Activated T-cell treated with anti-CD3 and anti-CD28 coated beads, Interleukin-2, amount 50 U/mL, for 72 hours (primary cell): ENCODE measurements around the gene ATXN7L1. TPM values are rescaled to one million over a fixed set of nuclear protein-coding genes. Genes with fewer than 3 reads are reported as not detected.
"Not testable (repeated sequence)": the region's sequence is repeated elsewhere in the genome, so short reads cannot be mapped to it uniquely, and the experiment has no call there.

Experiments
- ATAC-seq, 2 donors: fragments of 150-1000 bp; cut with Tn5 transposase; replicated peaks in 1 of 2; 2 replicates each; pipeline ENCODE4 v1.10.0; 2021; ENCODE audit warnings: moderate library complexity in 2 of 2, mild to moderate bottlenecking in 1 of 2
- DNase-seq, 2 donors: peaks; one replicate each; pipeline ENCODE4 v3.0.0; 2021 to 2022; ENCODE audit warnings: mixed read lengths in 1 of 2
- H3K27ac Mint-ChIP-seq: one replicate; pipeline ENCODE4 v1.8.0; 2022; ENCODE audit warnings: mild to moderate bottlenecking, moderate library complexity, mixed read lengths
- H3K27me3 Mint-ChIP-seq: one replicate; pipeline ENCODE4 v1.8.0; 2022; ENCODE audit warnings: low read depth, mixed read lengths
- H3K36me3 Mint-ChIP-seq, 2 donors: one replicate each; pipeline ENCODE4 v1.8.0; 2022; ENCODE audit warnings: mixed read lengths in 2 of 2, mild to moderate bottlenecking in 1 of 2; ENCODE audit not compliant: insufficient read depth in 2 of 2
- H3K4me1 Mint-ChIP-seq: one replicate; pipeline ENCODE4 v1.8.0; 2022; ENCODE audit warnings: low read depth, mixed read lengths
- H3K4me3 Mint-ChIP-seq, 2 donors: one replicate each; pipeline ENCODE4 v1.8.0; 2022; ENCODE audit warnings: mild to moderate bottlenecking in 2 of 2, mixed read lengths in 2 of 2, moderate library complexity in 2 of 2
- H3K9me3 Mint-ChIP-seq, 2 donors: one replicate each; pipeline ENCODE4 v1.8.0; 2022; ENCODE audit warnings: mixed read lengths in 2 of 2
- total RNA-seq, 2 donors: library from RNA; stranded (reverse); gene quantifications; one replicate each; pipeline ENCODE4 v1.2.3, GENCODE V29; 2022

ATXN7L1 gene
- total RNA-seq, 2 donors from 2014 or later = 11.6 to 12.5 TPM

DNA sequence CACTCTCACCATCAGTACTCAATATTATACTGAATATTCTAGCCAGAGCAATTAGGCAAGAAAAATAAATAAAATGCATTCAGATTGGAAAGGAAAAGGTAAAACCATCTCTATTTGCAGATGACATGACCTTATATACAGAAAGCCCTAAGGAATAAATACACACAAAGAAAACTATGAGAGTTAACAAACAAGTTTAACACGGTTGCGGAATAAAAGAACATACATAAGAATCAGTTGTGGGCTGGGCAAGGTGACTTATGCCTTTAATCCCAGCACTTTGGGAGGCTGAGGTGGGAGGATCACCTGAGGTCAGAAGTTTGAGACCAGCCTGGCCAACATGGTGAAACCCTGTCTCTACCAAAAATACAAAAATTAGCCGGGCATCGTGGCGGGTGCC lies 31.7 kb downstream of the ATXN7L1 start:
- H3K9me3 Mint-ChIP-seq, H3K27me3 Mint-ChIP-seq, DNase-seq, H3K27ac Mint-ChIP-seq, ATAC-seq, H3K36me3 Mint-ChIP-seq, H3K4me3 Mint-ChIP-seq: not testable (repeated sequence)
- peaks cover 18% of the 10 kb centered on the region for H3K4me1 Mint-ChIP-seq

DNA sequence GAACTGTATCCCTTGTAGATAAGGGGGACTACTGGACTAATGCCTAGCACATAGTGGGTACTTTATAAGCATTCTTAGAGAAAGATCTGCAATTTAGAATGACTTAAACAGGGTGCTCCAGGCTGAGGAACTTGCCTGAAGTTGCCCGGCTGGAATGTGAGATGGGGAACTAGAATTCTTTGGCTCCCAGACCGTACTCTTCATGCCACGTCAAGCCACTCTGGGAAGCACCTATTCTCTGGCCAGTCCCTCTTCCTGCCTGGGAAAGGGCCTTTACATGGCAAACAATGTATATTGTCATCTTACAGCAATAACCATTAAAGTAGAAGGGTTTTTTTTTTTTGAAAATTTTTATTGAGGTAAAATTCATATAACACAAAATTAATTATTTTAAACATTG lies 34.5 kb downstream of the ATXN7L1 start:
- Mint-ChIP-seq H3K36me3 (peaks cover 0 to 6% of the 10 kb centered on the region in 2 donors), H3K4me1 (peaks cover 6% of the 10 kb centered on the region), H3K4me3 (no peak overlapping the region), H3K27me3 (no peaks in the 10 kb centered on the region), H3K9me3 (peaks cover 0 to 4% of the 10 kb centered on the region in 2 donors), H3K27ac (no peak overlapping the region)
- no peak for DNase-seq
- ATAC-seq = no peak

DNA sequence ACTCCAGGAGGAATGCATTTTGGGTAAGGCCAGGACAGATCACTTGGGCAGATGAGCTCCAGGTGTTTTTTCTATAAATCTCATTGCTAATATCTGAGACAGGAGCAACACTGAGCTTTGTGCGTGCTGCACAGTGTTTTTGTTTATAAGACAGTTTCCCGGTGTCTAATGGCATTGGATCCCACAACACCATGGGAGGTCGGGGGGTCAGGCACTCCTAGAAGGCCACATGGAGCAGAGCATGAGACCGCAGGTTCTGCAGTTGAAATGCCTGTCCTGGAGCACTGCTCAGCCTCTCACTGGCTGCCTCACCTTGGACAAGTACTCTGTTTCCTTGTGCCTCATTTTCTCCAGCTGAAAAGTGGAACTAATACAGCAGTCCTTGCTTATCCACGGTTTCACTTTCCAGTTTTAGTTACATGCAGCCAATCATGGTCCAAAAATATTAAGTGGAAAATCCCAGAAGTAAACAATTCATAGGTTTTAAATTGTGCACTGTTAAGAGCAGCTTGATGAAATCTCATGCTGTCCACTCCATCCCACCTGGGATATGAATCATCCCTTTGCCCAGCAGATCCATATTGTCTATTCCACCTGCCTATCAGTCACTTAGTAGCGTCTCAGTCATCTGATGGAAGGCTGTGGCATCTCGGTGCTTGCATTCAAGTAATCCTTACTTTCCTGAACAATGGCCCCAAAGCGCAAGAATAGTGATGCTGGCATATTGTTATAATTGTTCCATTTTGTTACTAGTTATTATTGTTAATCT lies 35.2 kb downstream of the ATXN7L1 start:
- Mint-ChIP-seq H3K4me1 (no peaks in the 10 kb centered on the region), H3K4me3 (no peak overlapping the region)

DNA sequence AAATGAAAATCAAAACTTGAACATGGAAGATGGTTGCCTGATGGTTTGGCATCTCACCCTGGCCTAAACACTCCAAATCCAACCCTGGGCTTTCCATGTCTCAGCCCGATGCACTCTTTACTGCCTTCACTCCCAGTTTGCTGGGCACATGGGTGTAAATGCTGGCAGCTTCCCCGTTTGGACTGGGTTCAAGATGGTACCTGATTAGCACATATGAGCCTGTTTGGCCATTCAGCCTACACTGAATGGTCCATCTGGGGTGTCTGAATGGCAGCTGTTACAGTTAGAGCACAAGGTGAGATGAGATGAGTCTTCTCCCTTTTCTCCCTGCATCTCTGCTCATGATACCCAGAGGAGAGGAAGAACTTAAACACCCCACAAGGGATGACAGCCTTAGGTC lies 37.1 kb downstream of the ATXN7L1 start:
- Mint-ChIP-seq H3K9me3 (no peaks in the 10 kb centered on the region), H3K4me3 (no peak overlapping the region), H3K27me3 (no peaks in the 10 kb centered on the region), H3K4me1 (no peaks in the 10 kb centered on the region), H3K27ac (no peak overlapping the region), H3K36me3 (peaks cover 0 to under 1% of the 10 kb centered on the region in 2 donors)
- no peak for ATAC-seq
- DNase-seq = no peak

More for the DNA sequence above, 35.2 kb downstream of the ATXN7L1 start:
- no peaks in the 10 kb centered on the region for H3K27me3 Mint-ChIP-seq
- H3K36me3 Mint-ChIP-seq = peaks cover 0 to 6% of the 10 kb centered on the region in 2 donors
- peaks cover 0 to 3% of the 10 kb centered on the region in 2 donors for H3K9me3 Mint-ChIP-seq
- DNase-seq = no peak
- no peak for ATAC-seq
- H3K27ac Mint-ChIP-seq = no peak overlapping the region

DNA sequence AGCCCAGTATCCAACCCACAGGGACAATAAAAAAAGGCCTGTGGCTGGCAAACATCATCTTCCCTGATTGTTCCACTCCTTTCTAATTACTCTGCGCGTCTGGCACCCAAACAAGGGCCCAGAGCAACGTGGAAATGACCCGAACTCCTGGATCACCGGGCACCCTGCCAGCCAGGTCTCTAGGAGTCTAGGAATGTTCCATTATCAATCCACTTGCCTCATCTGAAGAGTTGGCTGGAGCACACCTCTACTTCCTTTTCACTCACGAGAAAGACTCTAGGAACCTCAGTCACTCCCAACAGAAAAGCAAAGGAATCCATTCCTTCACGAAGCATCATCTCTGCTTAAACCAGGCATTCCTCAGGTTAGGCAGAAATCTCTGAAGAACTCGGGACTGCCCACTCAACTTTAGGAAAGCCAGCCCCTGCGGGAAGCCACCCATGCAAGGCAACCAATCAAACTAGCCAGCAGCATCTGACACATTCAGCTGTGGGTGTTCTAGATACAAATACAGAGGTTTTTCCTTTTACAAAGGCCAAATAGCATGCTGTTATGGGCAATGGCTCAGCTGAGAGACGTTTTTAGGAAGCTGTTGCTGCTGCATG lies 37.7 kb downstream of the ATXN7L1 start:
- Mint-ChIP-seq H3K9me3 (no peaks in the 10 kb centered on the region), H3K4me1 (no peaks in the 10 kb centered on the region), H3K4me3 (no peak overlapping the region), H3K27ac (no peak overlapping the region), H3K27me3 (no peaks in the 10 kb centered on the region), H3K36me3 (no peaks in the 10 kb centered on the region)
- no peak for ATAC-seq
- no peak for DNase-seq

DNA sequence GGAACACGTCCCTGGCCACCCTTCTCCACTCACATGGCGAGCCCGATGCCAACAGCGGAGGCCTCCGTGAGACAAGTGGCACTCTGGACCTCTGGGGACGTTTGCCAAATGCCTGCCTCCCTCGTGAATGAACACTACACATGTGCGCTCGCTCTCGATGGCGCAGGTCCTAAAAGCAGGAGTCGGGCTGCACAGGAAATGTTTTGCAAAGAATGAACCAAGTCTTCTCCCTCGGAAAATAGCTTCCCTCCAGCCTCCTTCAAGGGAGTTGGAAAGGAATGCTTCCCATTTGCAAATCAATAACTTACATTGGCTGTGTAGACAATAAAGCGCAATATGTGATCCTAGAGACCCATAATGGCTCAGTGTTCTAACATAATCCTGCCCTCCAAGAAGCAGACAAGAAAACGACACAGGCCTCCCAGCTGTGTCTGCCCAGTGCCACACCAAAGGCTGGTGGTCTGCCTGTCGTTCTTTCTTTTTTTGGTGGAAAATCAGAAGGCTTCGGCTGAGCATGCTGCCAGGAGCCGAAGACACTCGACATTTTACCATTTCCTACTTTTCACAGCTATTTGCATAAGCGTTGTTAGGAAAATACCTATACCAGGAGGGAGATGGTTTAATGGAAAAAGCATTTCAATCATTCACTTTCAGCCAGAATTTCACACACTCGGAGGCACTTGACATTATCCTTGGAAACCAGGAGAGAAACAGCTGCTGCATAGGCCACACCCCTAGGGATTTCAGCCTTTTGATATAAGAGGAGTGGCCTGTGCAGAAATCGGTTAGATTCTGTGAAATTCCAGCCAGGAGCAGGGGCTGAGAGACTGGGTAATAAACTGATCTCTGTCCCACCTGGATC lies 38.4 kb downstream of the ATXN7L1 start:
- H3K36me3 Mint-ChIP-seq = no peaks in the 10 kb centered on the region
- no peak for DNase-seq
- H3K9me3 Mint-ChIP-seq = no peaks in the 10 kb centered on the region
- ATAC-seq = no peak
- no peak overlapping the region for H3K4me3 Mint-ChIP-seq
- no peaks in the 10 kb centered on the region for H3K27me3 Mint-ChIP-seq
- no peak overlapping the region for H3K27ac Mint-ChIP-seq
- H3K4me1 Mint-ChIP-seq = no peaks in the 10 kb centered on the region

DNA sequence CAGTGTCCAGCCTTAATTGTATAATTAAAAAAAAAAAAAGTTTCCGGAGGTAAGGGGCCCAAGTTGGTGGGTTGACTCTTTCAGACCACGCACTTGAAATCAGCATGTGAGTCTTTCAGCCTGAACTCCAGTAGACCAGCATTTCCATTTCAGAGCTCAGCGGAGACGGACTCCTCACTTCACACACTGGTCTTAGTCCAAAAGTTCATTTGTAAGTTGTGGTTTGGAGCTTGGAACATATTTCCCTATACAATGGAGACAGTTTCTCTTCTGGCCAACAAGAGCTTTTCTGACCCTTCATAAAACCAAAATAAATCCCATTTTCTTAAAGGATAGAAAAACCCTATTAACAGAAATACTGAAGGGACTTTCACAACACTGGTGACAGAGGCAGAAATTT lies 41.0 kb downstream of the ATXN7L1 start:
- no peaks in the 10 kb centered on the region for H3K27me3 Mint-ChIP-seq
- no peaks in the 10 kb centered on the region for H3K36me3 Mint-ChIP-seq
- no peaks in the 10 kb centered on the region for H3K4me1 Mint-ChIP-seq
- ATAC-seq (no peak), DNase-seq (no peak)
- H3K4me3 Mint-ChIP-seq = no peak overlapping the region
- no peak overlapping the region for H3K27ac Mint-ChIP-seq
- H3K9me3 Mint-ChIP-seq = no peaks in the 10 kb centered on the region

DNA sequence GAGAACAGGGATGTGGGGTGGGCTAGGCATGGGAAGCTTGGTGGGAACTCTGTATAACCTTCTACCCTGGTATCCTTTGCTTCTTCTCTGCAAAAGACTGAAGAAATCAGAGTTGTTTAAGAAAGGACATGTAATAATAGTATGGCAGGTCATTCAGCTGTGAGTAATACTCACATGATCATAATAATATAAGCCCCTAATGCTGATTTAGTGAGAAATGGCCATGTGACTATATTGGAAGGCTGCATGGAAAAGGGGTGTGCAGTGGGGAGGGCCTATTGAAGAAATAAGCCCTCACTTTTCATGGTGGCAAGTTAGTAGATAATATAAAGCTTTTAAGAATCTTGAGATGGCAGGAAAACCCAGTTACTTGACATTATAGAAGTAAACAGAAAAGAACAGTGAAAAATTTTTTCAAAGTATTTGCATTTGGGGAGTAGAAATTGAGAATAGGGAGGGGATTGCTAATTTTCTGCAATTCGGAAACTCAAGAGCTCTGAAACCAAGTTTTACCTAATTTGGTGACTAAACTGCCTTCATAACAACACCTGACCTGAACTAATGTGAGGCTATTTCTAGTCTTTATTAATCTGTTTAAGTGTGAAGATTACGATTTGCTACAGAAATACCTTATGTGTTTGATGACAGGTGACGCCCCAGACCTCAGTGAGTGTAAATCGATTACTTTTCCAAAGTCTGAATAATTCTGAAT lies 44.4 kb downstream of the ATXN7L1 start:
- Mint-ChIP-seq H3K36me3 (no peaks in the 10 kb centered on the region), H3K27ac (no peak overlapping the region), H3K4me3 (no peak overlapping the region), H3K27me3 (no peaks in the 10 kb centered on the region), H3K4me1 (no peaks in the 10 kb centered on the region), H3K9me3 (no peaks in the 10 kb centered on the region)
- ATAC-seq = no peak
- DNase-seq = no peak

DNA sequence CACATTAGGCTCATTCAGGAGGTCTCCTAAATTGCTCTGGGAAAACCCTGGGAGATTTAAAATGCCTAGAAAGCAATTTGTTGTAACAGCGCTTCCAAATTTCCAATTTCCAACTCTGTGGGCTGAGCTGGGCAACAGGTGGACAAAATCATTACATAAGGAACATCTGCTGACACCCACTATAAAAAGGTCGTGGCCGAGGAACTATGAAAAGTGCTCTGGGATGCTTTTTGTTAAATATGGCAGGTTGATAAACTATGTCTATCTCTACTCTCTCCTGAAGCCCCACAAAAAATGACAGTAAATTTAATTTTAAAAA lies 45.1 kb downstream of the ATXN7L1 start:
- DNase-seq (no peak), ATAC-seq (no peak)
- Mint-ChIP-seq H3K36me3 (no peaks in the 10 kb centered on the region), H3K27ac (no peak overlapping the region), H3K4me1 (no peaks in the 10 kb centered on the region), H3K27me3 (no peaks in the 10 kb centered on the region), H3K4me3 (no peak overlapping the region), H3K9me3 (no peaks in the 10 kb centered on the region)

DNA sequence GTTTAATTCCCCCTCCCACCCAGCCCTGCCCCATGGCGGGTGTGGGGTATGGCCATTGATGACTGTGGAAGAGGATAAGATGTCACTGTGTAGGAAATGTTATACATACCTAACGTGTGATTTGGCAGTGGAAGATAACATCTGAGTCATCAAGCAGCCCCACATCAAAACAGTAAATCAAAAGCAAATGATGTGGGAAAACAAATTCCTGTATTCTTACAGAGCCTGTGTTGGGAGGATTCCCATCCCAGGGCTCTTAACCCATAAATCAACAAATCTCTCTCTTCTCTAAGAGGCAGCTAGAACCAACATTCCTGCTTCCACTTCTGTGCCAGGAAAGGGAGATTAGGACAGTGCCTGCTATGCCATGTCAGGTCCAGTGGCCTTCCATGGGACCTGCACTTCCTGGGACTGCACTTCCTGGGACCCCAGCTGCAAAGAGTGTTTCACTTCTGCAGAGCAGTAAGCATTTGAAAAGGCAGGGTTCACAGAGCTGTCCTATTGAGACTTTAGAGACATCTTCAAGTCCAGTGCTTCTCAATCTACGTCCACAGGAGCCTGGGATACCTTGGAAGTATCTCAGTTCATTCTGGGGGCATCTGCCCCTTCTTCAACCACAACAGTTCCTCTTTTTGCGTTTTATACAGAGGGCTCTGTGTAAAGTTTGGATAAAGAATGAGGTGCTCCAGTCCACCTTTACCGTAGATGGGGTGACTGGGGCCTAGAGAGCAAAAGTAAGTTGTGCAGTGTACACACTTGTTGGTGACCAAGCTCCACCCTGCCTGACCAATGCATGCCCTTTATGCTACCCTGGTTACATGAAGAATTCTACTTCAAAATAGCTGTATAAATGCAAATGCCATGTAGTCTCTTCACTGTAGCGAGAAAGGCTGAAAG lies 45.7 kb downstream of the ATXN7L1 start:
- H3K4me1 Mint-ChIP-seq = no peaks in the 10 kb centered on the region
- no peaks in the 10 kb centered on the region for H3K36me3 Mint-ChIP-seq
- no peak overlapping the region for H3K4me3 Mint-ChIP-seq
- H3K9me3 Mint-ChIP-seq = no peaks in the 10 kb centered on the region
- no peak overlapping the region for H3K27ac Mint-ChIP-seq
- DNase-seq (no peak), ATAC-seq (peak in 1 of 2 donors; percentile 44)
- no peaks in the 10 kb centered on the region for H3K27me3 Mint-ChIP-seq

DNA sequence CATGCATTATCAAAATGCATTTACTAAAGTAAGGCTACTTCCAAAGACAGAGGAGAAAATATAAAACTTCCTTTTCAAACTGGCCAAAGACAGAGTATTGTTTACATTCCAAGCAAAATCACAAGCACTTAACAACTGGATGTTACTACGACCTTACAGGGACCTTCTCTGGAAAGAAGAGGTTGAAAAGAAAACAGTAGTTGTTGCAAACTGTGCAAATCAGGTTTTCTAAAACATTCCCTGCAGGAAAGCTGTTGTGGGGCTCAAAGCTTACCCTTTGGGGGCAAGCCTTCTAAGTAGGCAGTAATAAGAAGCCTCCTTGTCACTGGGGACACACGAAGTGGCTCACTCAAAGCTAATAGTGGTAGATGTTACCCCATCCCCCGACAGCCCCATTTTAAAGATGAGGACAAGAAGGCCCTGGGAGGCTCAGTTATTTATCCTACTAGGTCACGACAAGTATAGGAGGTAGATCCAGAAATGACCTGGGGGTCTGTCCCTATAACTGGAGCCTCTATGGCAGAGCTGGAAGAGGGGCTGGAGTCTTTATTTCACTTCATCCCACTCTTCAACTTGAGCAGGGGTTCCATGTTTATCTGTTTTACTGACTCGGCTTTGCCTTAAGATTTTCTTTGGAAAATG lies 46.6 kb downstream of the ATXN7L1 start:
- Mint-ChIP-seq H3K36me3 (peaks cover 0 to 3% of the 10 kb centered on the region in 2 donors), H3K4me1 (no peaks in the 10 kb centered on the region)

DNA sequence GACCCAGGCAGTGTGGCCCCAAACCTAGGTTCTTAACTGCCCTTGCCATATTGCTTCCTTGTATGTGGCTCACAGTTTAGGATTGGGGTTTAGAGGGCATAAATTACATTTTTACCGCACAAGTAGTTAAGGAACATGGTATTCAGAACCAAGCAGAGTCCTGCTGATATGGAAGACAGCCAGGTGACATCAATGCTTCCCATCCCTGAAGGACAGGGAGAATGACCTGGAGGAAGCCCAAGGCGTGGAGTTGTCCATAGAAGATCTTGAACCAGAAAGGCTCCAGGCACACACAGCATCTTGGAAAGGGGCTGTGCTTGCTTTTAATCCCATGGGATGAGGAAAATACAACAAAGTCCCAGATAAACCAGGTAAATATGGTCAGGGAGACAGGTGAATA lies 48.3 kb downstream of the ATXN7L1 start:
- Mint-ChIP-seq H3K36me3 (peaks cover 3 to 5% of the 10 kb centered on the region in 2 donors), H3K4me1 (no peaks in the 10 kb centered on the region), H3K4me3 (no peak overlapping the region), H3K9me3 (peaks cover 3 to 8% of the 10 kb centered on the region in 2 donors), H3K27ac (no peak overlapping the region), H3K27me3 (no peaks in the 10 kb centered on the region)
- ATAC-seq = no peak
- no peak for DNase-seq

More for the DNA sequence above, 46.6 kb downstream of the ATXN7L1 start:
- DNase-seq (no peak), ATAC-seq (no peak)
- no peak overlapping the region for H3K4me3 Mint-ChIP-seq
- no peaks in the 10 kb centered on the region for H3K27me3 Mint-ChIP-seq
- H3K9me3 Mint-ChIP-seq = no peaks in the 10 kb centered on the region
- H3K27ac Mint-ChIP-seq = no peak overlapping the region
